T-helper 2 cell treated with Interferon-gamma antibody and Interleukin-4, amounts not matched to agents 100 ng/mL and 5 ng/mL, for 36 hours (primary cell): ENCODE data around the gene RBL1. TPM values are rescaled to one million over a fixed set of nuclear protein-coding genes. Genes with fewer than 3 reads are reported as not detected.
"Not testable (repeated sequence)": the region's sequence is repeated elsewhere in the genome, so short reads cannot be mapped to it uniquely, and the experiment has no call there.

Experiments
- intact Hi-C: fragments of 100-400 bp; cut with micrococcal nuclease; formaldehyde crosslinking; loops from one replicate; pipeline ENCODE4 v1.15.1; 2023
- total RNA-seq: library from RNA; stranded (reverse); gene quantifications from 2 replicates; pipeline ENCODE4 v1.2.3, GENCODE V29; 2022

RBL1 gene
- total RNA-seq, 1 donor from 2014 or later = 53.7 TPM

DNA sequence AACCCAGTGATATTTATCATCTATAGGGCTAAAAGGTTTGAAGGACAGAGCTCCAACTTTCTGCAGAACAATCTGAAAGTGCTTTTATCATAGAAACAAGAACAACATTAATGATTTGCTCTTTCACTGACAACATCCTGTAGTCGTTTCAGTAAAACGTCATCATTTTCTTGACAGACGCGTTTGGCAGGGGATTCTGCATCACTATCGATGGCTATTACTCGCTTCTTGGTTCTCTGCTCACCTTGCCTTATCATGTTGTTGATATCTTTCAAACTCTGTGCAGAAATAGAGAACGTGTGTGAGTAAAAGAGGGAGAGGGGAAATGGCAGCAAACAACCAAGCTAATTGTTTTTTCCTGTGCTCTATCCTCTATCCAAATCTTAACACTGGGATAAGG, 97.1 kb downstream of the RBL1 start:
- intact Hi-C loops = no loop called here

- intact Hi-C loops = no loop called here
Measured at GRCh38 chr20:36997121-36997520, 98.7 kb downstream of the RBL1 start.

DNA sequence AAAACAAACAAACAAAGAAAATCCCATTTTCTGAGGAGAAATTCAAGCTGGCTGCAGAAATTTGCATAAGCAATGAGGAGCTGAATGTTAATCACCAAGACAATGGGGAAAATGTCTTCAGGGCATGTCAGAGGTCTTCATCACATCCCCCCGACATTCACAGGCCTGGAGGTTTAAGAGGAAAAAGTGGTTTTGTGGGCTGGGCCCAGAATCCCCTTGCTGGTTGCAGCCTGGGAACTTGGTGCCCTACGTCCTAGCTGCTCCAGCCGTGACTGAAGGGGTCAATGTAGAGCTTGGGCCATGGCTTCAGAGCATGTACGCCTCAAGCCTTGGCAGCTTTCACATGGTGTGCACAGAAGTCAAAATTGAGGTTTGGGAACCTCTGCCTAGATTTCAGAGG, 101.6 kb downstream of the RBL1 start:
- intact Hi-C loops = not testable (repeated sequence)

DNA sequence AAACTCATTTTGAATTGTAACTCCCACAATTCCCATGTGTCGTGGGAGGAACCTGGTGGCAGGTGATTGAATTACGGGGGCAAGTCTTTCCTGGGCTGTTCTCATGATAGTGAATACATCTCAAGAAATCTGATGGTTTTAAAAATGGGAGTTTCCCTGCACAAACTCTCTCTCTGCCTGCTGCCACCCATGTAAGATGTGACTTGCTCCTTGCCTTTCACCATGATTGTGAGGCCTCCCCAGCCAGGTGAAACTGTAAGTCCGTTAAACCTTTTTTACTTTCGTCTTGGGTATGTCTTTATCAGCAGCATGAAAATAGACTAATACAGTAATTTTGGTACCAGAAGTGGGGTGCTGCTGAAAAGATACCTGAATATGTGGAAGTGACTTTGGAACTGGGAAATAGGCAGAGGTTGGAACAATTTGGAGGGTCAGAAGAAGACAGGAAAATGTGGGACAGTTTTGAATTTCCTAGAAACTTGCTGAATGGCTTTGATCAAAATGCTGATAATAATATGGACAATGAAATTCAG, 102.9 kb downstream of the RBL1 start:
- intact Hi-C loops = no loop called here

GRCh38 chr20:36991703-36992102, 104.1 kb downstream of the RBL1 start:
- intact Hi-C loops = no loop called here

- intact Hi-C loops = no loop called here
Measured at GRCh38 chr20:36989797-36990196, 106.0 kb downstream of the RBL1 start.

DNA sequence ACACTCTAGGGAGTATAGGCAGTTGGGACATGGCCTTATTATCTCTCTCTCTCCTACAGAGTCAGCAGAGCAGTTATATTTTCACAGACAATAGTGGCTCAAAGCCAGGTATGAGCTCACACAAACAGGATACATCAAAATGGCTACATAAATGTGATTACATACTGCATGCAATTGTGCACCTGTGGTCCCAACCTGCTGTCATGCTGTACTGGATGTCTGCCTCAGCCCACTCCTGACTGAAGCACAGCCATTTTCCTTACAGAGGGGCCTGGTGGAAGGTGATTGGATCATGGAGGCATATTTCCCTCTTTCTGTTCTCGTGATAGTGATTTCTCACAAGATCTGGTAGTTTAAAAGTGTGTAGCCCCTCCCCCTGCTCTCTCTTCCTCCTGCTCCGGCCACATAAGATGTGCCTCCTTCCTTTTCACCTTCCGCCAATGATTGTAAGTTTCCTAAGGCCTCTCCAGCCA, 107.3 kb downstream of the RBL1 start:
- intact Hi-C loops = no loop called here

DNA sequence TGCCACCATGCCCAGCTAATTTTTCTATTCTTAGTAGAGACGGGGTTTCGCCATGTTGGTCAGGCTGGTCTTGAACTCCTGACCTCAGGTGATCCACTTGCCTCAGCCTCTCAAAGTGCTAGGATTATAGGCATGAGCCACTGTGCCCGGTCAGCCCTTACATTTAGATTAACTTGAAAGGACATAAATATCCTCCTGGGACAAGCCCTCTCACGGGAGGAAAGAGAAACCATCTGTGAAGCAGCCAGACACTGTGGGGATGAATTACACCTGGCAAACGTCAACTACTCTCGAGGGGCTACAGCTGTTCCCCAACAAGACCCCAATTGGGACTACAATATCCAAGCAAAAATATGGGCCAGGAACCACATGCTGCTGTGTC, 111.5 kb downstream of the RBL1 start:
- intact Hi-C loops = no loop called here

DNA sequence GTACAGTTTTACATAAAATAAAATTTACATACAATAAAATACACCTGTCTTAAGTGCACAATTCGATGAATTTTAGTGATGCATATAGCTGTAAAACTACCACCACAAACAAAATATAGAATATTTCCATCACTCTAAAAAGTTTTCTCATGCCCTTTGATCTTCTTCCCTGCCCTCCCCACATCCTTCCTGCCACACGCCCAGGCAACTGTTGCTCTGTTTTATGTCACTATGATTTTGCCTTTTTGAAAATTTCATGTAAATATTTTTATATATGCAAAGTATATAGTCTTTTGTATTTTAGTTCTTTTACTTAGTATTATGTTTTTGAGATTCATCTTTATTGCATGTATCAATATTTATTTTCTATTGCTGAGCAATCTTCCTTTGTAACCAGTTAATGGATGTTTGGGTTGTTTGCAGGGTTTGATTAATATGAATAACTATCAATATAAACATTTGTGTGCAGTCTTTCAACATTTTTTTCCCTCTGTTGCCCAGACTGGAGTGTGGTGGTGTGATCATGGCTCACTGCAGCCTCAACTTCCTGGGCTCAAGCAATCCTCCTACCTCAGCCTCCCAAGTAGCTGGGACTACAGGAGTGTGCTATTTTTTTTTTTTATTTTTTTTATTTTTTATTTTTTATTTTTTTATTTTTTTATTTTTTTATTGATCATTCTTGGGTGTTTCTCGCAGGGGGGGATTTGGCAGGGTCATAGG, 120.5 kb downstream of the RBL1 start:
- intact Hi-C loops = loop anchor here (1.0 to 2.0 kb wide), 3 partner anchors 24 to 40 kb away; partner anchors contain the start of gene SAMHD1

GRCh38 chr20:36974660-36975059, 121.1 kb downstream of the RBL1 start:
- intact Hi-C loops = loop anchor here (1.0 to 2.0 kb wide), 3 partner anchors 24 to 41 kb away; partner anchors contain the start of gene SAMHD1

GRCh38 chr20:36971103-36971502, 124.7 kb downstream of the RBL1 start:
- intact Hi-C loops = no loop called here

- intact Hi-C loops = no loop called here
Measured at GRCh38 chr20:36969478-36970186, 126.2 kb downstream of the RBL1 start.

GRCh38 chr20:36969051-36969450, 126.7 kb downstream of the RBL1 start:
- intact Hi-C loops = no loop called here

GRCh38 chr20:36967636-36968035, 128.2 kb downstream of the RBL1 start:
- intact Hi-C loops = no loop called here

- intact Hi-C loops = not testable (repeated sequence)
Measured at GRCh38 chr20:36966965-36967364, 128.8 kb downstream of the RBL1 start.

DNA sequence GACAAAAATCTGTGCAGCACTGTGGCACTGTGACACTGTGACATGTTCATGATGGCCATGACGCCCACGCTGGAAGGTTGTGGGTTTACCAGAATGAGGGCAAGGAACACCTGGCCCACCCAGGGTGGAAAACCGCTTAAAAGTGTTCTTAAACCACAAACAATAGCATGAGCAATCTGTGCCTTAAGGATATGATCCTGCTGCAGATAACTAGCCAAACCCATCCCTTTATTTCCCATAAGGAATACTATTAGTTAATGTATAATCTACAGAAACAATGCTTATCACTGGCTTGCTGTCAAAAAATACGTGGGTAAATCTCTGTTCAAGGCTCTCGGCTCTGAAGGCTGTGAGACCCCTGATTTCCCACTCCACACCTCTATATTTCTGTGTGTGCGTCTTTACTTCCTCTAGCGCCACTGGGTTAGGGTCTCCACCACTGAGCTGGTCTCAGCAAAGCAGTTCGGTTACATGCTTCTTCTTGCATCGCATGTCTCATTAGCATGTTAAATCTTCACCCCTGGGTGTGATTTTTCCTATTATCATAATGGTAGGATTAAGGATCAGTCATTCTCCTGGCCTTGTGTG, 133.3 kb downstream of the RBL1 start:
- intact Hi-C loops = not testable (repeated sequence)

- intact Hi-C loops = no loop called here
Measured at GRCh38 chr20:36959242-36959641, 136.6 kb downstream of the RBL1 start.

- intact Hi-C loops = no loop called here
Measured at GRCh38 chr20:36957875-36958667, 137.7 kb downstream of the RBL1 start.

- intact Hi-C loops = no loop called here
Measured at GRCh38 chr20:36956674-36957073, 139.1 kb downstream of the RBL1 start.

DNA sequence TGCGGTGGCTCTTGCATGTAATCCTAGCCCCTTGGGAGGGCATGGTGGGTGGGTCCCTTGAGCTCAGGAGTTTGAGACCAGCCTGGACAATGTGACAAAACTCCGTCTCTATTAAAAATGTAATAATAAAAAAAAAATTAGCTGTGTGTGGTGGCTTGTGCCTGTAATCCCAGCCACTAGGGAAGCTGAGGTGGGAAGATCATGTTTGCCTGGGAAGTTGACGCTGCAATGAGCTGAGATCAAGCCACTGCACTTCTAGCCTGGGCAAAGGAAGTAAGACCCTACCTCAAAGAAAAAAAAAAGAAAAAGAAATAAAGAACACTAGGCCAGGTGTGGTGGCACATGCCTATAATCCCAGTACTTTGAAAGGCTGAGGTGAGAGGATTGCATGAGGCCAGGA, 139.8 kb downstream of the RBL1 start:
- intact Hi-C loops = no loop called here
